H7 (cell line): Measurements from ENCODE around the gene HAS3. TPM values are rescaled to one million over a fixed set of nuclear protein-coding genes. Genes with fewer than 3 reads are reported as not detected.
A peak's percentile ranks its signal among the peaks of the same experiment; 100 is the strongest.
"Not testable (repeated sequence)": the region's sequence is repeated elsewhere in the genome, so short reads cannot be mapped to it uniquely, and the experiment has no call there.

Experiments
- DNase-seq: peaks from one replicate; pipeline ENCODE4 v3.0.0; 2012
- H3K27me3 ChIP-seq: 2 replicates; pipeline ENCODE4 v1.6.0; 2011; ENCODE audit warnings: mild to moderate bottlenecking, low read length; ENCODE audit not compliant: control insufficient read depth, insufficient read depth
- H3K36me3 ChIP-seq: replicated peaks from 2 replicates; pipeline ENCODE4 v1.5.1; 2011; ENCODE audit warnings: low read length; ENCODE audit not compliant: control insufficient read depth, insufficient read depth
- H3K4me3 ChIP-seq: 2 replicates; pipeline ENCODE4 v1.5.1; 2011; ENCODE audit warnings: low read depth, mild to moderate bottlenecking, control low read depth, low read length, moderate library complexity; ENCODE audit not compliant: insufficient read depth
- total RNA-seq: library from RNA; depleted of rRNA; stranded (reverse); fragments of >200 nt; shearing (Covaris generic); gene quantifications from 2 replicates; pipeline ENCODE4 v1.2.3, GENCODE V29; 2014

The HAS3 gene
- total RNA-seq, 1 experiment from 2014 or later = 6.0 TPM

DNA sequence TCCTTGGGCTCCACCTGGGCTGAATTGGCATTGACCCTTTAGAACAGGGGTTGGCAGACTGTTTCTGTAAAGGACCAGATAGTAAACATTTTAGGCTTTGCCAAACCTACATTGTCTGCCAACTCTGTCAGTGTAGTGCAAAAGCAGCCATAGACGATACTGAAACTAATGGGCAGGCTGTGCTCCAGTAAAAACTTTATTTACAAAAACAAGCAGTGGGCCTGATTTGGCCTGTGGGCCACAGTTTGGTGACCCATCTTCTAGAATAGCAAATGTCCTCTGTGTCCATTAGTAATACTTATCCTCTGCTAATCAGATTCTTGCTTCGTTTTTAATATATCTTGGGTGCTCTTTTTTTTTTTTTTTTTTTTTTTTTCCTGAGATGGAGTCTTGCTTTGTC, 33.2 kb downstream of the HAS3 start:
- peaks cover 35% of the 10 kb centered on the region for H3K36me3 ChIP-seq
- no peak overlapping the region for H3K4me3 ChIP-seq
- H3K27me3 ChIP-seq = no peaks in the 10 kb centered on the region
- DNase-seq = no peak

- H3K36me3 ChIP-seq = peaks cover 36% of the 10 kb centered on the region
- H3K4me3 ChIP-seq, DNase-seq, H3K27me3 ChIP-seq: not testable (repeated sequence)
Measured at GRCh38 chr16:69139464-69139863, 34.0 kb downstream of the HAS3 start.

GRCh38 chr16:69141014-69141413, 35.6 kb downstream of the HAS3 start:
- H3K4me3 ChIP-seq = no peak overlapping the region
- peaks cover 39% of the 10 kb centered on the region for H3K36me3 ChIP-seq
- DNase-seq = no peak
- H3K27me3 ChIP-seq = no peaks in the 10 kb centered on the region

DNA sequence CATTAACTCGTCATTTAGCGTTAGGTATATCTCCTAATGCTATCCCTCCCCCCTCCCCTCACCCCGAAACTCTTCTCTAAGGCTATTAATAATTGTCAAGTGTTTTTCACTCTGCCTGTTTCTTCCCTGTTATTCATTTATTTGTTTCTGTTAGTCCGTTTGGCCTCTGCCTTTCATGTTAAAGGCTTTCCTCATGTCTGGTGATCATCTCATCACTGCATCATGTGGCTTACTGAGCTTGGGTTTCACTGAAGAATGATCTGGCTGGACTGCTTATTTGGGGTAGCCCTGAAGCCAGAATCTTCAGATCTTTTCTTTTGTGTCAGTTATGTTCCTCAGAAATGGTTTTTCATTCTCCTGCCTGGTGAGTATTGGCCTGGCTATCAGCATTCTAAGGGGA, 36.5 kb downstream of the HAS3 start:
- Histone ChIP-seq H3K36me3 (peaks cover 36% of the 10 kb centered on the region), H3K4me3 (no peak overlapping the region), H3K27me3 (no peaks in the 10 kb centered on the region)
- DNase-seq = no peak

GRCh38 chr16:69143116-69143515, 37.7 kb downstream of the HAS3 start:
- Histone ChIP-seq H3K27me3 (no peaks in the 10 kb centered on the region), H3K36me3 (peaks cover 33% of the 10 kb centered on the region), H3K4me3 (no peak overlapping the region)
- DNase-seq = no peak

GRCh38 chr16:69145658-69146057, 40.2 kb downstream of the HAS3 start:
- no peak for DNase-seq
- Histone ChIP-seq H3K27me3 (no peaks in the 10 kb centered on the region), H3K36me3 (peaks cover 24% of the 10 kb centered on the region), H3K4me3 (no peak overlapping the region)

DNA sequence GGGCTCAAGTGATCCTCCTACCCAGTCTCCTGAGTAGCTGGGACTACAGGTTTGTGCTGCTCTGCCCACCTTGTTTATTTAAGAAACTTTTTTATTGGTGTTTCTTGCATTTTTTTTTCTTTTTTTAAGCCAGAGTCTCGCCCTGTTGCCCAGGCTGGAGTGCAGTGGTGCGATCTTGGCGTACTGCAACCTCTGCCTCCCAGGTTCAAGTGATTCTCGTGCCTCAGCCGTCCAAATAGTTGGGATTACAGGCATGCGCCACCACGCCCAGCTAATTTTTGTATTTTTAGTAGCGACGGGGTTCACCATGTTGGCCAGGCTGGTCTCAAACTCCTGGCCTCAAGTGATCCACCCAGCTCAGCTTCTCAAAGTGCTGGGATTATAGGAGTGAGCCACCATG, 44.2 kb downstream of the HAS3 start:
- peaks cover 21% of the 10 kb centered on the region for H3K36me3 ChIP-seq
- H3K27me3 ChIP-seq, H3K4me3 ChIP-seq, DNase-seq: not testable (repeated sequence)

DNA sequence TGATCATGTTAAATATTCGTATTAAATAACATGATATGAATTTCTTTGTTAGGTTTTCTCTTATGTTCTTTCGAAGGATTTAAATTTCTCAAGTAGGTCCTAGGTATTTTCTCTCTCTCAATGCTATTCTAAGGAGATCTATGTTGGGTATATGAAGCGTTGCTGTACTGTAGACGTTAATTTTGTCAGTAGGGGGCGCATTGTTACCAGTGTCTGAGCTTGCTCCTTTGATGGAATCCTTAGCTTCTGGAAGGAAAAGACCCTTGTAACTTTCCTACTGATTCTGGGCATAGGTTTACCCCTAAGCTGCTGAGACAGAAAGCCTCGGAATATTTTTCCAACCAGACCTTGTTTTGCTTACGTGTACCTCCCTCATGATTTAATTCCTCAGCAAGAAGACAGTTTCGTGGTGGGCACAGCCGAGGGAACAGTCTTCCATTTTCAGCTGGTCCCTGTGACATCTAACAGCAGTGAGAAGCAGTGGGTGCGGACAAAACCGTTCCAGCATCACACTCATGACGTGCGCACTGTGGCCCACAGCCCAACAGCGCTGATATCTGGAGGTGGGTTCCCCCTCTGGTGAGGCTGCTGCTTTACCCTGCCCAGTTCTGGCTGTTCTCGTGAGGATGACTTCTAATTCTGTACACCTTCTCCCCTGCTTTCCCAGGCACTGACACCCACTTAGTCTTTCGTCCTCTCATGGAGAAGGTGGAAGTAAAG, 44.9 kb downstream of the HAS3 start:
- peaks cover 24% of the 10 kb centered on the region for H3K36me3 ChIP-seq
- peak; percentile 78 for DNase-seq
- H3K27me3 ChIP-seq = no peaks in the 10 kb centered on the region
- no peak overlapping the region for H3K4me3 ChIP-seq

DNA sequence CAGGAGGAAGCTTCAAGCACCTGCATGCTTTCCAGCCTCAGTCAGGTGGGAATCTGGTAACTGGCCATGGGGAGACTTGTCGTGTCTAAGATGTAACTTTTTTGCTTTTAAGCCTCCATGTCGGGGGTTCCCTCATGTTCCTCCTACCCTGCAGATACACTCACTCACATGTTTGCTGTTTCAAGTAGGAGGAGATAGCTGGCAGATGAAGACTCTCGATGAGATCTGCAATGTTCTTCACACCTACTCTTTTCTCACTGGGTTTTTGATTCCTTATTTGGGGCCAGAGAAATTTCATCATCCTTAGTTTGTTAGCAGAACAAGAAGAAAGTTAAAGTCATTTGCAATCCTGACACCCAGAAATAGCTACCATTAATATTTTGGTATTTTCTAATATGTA, 51.7 kb downstream of the HAS3 start:
- Histone ChIP-seq H3K27me3 (no peaks in the 10 kb centered on the region), H3K36me3 (peaks cover 27% of the 10 kb centered on the region)

GRCh38 chr16:69160192-69160591, 54.7 kb downstream of the HAS3 start:
- H3K4me3 ChIP-seq = no peak overlapping the region
- no peaks in the 10 kb centered on the region for H3K27me3 ChIP-seq
- peaks cover 26% of the 10 kb centered on the region for H3K36me3 ChIP-seq
- no peak for DNase-seq

More for the DNA sequence above, 51.7 kb downstream of the HAS3 start:
- no peak for DNase-seq
- no peak overlapping the region for H3K4me3 ChIP-seq

DNA sequence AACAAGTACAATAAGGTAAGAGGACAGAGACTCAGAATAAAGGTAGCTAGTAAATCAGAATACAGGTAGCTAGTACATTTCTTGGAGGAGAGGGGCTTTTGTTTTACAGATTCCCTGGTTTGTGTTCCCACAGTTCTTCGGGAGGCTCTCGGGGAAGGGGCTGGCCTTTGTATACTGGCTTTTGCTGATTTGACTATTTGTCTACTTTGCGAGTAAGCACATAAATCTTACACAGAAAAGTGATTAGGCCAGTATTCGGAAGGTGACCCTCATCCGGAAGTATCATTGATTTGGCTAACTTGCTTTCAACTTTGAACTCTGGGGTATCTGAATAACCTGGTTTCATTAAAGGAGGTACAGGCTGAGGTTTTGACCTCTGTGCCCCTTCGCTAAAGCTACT, 60.1 kb downstream of the HAS3 start:
- Histone ChIP-seq H3K27me3 (no peaks in the 10 kb centered on the region), H3K4me3 (no peak overlapping the region), H3K36me3 (peaks cover 29% of the 10 kb centered on the region)
- DNase-seq = no peak

- Histone ChIP-seq H3K4me3 (no peak overlapping the region), H3K36me3 (peaks cover 28% of the 10 kb centered on the region), H3K27me3 (no peaks in the 10 kb centered on the region)
- no peak for DNase-seq
Measured at GRCh38 chr16:69166221-69166833, 60.9 kb downstream of the HAS3 start.

DNA sequence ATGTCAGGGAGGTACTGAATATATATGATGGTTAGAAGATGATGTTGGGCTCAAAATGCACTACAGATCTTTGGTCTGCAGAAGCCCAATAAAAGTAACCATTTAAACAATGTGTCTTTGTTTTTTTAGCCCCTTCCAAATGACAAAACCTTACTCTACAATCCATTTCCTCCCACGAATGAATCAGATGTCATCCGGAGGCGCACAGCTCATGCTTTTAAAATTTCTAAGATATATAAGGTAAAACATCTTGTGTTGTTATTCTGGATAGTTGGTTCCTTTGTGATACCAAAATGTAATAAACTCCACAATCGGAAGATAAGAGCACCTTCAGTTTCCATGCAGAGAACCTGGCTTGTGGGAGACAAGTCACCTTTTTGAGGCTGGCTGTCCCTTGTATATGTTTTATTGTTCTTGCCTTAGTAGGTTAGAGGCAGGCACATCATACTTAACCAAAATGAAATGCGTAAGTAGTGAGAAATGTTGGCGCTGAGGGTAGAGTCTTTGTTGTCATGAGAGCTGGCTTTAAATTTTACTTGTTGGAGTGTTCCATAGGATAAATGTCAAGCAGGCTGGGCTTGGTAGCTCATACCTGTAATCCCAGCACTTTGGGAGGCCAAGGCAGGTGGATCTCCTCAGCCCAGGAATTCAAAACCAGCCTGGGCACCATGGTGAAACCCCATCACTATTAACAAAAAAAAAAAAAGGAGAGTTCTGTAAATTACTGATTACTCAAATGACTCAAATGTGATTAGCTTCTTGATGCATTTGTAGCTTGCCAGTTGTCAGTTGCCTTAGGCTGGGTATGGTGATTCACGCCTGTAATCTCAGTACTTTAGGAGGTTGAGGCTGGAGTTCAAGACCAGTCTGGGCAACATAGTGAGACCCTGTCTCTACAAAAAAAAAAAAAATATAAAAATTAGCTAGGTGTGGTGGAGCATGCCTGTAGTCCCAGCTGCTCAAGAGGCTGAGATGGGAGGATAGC, 61.8 kb downstream of the HAS3 start:
- DNase-seq = no peak
- peaks cover 26% of the 10 kb centered on the region for H3K36me3 ChIP-seq
- no peak overlapping the region for H3K4me3 ChIP-seq
- H3K27me3 ChIP-seq = no peaks in the 10 kb centered on the region
